T-helper 1 cell (primary cell): ENCODE data around the gene EGFR.

ENCODE experiments used
- DNase-seq, 5 donors: peaks; one replicate each; pipeline ENCODE4 v3.0.0-alpha.2; 2012 to 2020

The EGFR gene

DNA sequence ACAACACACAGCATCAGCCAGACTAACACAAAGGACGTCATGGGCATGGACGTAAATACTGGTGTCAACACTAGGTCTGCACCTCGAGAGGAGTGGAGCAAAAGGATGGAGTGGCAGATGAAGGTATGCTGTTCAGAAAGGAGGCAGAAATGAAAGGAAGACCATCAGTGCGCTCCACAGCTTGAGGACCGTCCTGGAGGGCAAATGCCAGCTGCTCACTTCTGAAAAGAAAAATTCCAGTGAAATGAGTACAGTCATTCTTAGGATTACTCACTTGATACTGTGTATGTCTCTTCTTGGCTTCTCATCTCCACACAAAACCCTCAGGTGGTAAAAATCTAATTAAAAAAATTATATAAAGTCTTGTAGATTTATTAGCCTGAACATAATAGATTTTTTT is 44.8 kb downstream of the EGFR start:
- no peak for DNase-seq

GRCh38 chr7:55065079-55065478 is 46.3 kb downstream of the EGFR start:
- no peak for DNase-seq

- DNase-seq: no peak
These were observed 46.9 kb downstream of the EGFR start for GRCh38 chr7:55065511-55066229.

GRCh38 chr7:55066524-55066923 is 47.7 kb downstream of the EGFR start:
- no peak for DNase-seq

DNA sequence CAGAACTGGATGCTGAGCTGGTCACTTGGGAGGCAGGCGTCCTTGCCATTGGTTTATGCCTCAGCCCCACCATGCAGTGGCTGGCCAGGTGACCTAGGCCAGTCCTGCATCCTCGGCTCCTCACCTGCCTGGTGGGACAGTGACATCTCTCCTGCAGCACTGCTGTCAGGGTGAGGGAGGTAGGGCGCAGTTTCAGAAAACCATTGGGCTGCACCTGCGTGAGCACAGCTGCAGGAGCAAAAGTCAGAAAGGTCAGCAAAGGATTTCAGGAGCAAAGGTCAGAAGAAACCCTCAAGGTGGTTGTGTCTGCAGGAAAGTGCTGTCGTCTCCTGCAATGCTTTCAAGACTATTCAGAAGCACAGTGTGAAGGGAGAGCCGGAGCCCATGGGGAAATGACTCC is 48.1 kb downstream of the EGFR start:
- DNase-seq: no peak

GRCh38 chr7:55067748-55068147 is 48.9 kb downstream of the EGFR start:
- DNase-seq: no peak

DNA sequence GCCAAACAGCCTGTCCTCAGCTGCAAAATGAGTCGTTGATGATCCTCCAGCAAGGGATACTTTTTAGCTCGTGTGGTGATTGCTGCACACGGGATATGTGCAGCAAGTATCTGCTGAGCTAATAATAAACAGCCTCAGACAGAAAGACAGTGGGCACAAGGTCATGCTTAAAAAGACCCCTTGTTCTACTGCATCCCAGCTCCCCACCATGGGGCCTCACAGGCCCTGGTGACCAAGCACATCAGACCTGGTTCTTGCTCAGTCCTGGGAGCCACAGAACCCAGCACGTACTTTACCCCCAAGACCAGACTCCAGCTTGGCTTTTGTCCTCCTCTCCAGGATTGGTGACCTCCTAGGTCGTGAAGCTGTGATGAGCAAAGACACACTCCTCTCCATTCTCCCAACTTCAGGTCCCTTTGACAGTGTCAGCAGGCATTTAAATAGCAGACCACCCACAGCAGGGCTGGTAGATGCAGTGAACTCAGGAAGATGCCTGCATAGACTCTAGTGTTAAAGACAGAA is 50.5 kb downstream of the EGFR start:
- no peak for DNase-seq

DNA sequence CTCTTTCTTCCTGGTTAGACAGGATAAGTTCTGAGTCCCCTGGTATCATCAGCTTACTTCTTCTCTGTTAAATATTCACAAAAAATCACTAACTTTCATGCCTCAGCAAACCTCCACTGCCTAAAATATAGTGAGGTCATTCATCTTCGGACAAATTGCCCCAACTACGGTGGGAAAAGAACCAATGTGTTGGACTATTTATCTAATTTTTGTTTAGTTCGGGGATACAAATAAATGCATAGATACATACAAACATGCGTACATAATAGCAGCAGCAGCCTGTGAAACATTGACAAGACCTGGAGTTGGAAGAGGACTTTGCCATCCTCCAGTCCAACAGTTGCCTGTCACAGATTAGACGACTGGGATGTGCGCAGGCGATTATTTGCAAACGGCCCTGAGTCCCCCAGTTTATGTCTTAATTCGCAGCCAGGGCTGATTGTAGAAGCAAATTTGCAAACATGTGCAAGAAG is 51.5 kb downstream of the EGFR start:
- DNase-seq: no peak

GRCh38 chr7:55070854-55071253 is 52.0 kb downstream of the EGFR start:
- no peak for DNase-seq

DNA sequence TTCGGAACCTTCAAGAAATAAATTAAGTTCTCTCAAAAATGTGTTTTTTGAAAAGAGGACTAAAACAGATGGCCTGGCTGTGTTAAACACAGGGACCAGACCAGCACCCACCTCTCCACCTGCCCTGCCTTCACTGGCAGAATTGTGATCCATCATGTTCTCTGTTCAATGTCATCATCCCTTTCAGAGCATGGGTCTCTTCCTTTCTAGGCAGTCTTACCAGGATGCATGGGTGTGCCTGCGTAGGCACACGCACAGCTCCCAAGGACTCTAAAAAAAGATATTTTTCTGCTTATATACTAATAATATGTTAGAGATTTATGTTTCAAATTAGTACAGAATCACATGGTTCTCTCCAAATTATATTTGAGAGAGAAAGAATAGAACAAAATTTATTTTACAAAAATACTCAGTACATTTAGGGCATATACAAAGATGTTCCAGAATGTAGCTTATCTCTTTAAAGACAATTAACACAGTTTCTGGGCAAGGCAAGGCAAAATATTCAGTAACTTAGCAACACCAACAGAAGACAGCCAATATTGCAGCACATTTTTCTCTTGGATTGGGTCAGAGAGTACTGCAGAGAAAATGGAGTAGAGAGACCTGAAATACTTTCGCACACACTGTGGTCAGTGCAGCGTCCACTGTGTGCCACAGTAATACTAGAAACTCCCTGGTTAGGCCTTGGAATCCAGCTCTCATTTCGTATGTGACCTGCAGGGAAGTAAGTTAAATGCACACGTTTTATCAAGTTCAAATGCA is 52.8 kb downstream of the EGFR start:
- no peak for DNase-seq

DNA sequence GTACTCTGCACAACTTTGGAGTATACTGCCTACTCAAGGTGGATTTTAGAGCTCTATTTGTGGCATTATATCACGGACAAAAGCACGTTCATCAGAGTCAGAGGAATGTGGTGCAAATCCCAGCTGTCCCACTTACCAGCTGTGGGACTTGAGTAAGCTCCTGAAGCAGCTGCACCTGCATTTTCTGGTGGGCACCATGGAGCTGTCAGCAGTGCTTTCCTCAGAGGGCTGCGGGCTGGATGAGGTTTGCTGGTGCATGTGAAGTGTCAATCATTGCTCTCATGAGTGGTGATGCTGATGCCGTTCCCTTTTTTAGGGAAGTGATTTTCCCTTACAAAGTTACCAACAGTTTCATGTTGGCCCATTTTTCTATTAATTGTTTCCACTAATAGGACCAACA is 53.4 kb downstream of the EGFR start:
- DNase-seq: no peak

DNA sequence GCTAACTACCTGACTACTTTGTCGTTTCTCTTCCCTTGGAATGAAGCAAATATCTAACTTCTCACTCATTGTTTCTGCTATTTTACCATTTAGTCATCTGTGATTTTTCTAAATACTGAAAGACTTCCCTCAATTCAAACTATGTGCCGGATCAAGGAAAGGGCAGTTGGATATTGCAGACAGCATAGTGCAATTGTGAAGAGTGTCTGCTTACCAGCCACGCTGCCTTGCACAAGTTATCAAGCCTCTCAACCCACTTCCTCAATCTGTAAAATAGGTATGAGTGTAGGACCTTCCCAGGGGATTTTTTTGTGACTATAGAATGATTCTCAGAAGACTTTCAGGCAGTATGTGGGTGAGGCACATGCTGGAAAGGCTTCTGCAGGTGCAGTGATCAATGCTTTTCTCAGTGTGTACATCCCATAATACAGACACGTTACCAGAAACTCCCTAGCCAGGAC is 54.3 kb downstream of the EGFR start:
- DNase-seq: no peak

GRCh38 chr7:55073976-55074528 is 55.2 kb downstream of the EGFR start:
- DNase-seq: peak in 4 of 5 donors; percentile 15 to 56 (median 20)

- no peak for DNase-seq
These were observed 56.7 kb downstream of the EGFR start for GRCh38 chr7:55075464-55076021.

GRCh38 chr7:55077561-55078410 is 59.0 kb downstream of the EGFR start:
- no peak for DNase-seq

- no peak for DNase-seq
These were observed 59.9 kb downstream of the EGFR start for GRCh38 chr7:55078465-55079372.

DNA sequence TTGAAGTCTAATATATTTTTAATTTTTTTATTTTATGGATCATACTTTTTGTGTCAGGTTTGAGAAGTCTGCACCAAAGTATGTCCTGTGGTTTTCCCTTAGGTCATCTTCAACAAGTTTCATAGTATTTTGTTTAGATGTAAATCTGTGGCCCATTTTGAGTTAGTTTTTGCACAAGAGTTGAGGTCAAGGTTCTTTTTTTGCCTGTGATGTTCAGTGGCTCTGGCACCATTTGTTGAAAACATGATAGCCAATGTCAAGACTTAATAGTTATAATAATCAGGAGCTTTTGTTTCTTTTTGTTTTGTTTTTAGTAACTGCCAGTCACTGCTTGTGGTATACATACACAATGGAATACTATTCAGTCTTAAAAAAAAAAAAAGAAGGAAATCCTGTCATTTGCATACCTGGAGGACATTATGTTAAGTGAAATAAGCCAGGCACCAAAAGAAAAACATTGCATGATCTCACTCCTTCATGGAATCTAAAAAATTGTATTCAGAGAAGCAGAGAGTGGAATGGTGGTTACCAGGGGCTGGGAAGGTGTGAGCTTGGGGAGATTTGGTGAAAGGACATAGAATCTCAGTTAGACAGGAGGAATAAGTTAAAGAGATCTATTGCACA is 61.3 kb downstream of the EGFR start:
- DNase-seq: no peak

- DNase-seq: no peak
These were observed 62.3 kb downstream of the EGFR start for GRCh38 chr7:55081068-55081467.

GRCh38 chr7:55081472-55082227 is 62.8 kb downstream of the EGFR start:
- DNase-seq: no peak

DNA sequence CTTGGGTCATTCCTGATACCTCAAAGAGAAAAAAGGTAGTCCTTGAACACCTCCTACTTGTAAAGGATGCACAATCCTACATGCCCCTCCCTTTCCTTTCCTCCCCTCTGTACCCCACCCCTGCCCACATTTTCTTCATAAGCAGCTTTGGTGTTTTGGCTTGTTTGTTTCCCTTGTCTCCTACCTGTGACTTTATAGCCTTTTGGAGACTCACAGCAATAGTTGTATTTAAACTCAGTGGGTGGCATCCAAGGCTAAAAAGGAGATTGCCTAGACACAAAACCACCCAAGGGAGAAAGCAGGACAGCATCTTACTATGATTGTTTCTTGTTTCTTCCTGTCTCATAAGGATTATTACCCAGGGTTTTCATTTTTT is 63.4 kb downstream of the EGFR start:
- DNase-seq: no peak
